GM18502 (cell line): ENCODE data around the gene ZNRF4.

Experiments used
- ATAC-seq: cut with Tn5 transposase; IDR thresholded peaks from one replicate; pipeline ENCODE4 v1.9.1; 2021; ENCODE audit warnings: mild to moderate bottlenecking; ENCODE audit not compliant: unreplicated experiment, poor library complexity

The ZNRF4 gene

GRCh38 chr19:5440299-5440698 is 14.9 kb upstream of the ZNRF4 start:
- ATAC-seq: no peak

DNA sequence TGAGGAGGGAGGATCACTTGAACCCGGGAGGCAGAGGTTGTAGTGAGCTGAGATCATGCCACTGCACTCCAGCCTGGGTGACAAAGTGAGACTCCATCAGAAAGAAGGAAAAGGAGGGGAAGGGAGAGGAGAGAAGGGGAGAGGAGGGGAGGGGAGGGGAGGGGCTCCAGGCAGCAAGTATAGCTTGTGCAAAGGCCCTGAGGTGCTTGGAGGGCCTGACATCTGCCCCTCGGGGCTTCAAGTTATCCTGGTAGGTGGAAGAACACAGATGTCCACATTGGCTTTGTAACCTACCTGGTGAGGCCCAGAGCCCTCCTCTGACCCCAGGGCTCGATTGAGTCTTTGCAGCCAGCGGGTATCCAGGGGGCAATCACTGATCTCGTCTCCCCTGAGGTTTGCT is 11.5 kb upstream of the ZNRF4 start:
- no peak for ATAC-seq

- no peak for ATAC-seq
Measured at GRCh38 chr19:5444431-5444830, 10.8 kb upstream of the ZNRF4 start.

- no peak for ATAC-seq
Measured at GRCh38 chr19:5445071-5445470, 10.1 kb upstream of the ZNRF4 start.

DNA sequence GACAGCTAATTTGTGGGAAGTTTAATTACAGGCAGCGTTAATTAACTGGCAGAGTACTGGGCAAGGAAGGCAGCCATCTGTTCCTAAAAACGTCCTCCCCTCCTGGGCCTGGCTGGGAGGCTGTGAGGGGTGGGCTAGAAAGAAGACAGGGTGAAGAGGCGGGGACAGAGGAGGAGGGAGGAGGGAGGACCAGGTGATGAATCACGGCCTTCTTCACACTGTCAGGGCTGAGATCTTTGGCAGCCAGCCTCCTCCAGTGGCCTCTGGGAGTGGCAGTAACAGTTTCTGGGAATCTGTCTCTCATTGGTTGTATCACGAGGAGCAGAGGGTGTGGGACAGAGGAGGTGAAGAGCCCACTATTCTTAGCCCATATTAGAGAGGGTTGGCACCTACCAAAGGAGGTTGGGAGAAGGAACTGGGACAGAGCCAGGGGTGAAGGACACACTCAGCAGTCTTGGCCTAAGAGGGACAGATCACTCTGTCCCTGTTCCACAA is 9.6 kb upstream of the ZNRF4 start:
- ATAC-seq: no peak

DNA sequence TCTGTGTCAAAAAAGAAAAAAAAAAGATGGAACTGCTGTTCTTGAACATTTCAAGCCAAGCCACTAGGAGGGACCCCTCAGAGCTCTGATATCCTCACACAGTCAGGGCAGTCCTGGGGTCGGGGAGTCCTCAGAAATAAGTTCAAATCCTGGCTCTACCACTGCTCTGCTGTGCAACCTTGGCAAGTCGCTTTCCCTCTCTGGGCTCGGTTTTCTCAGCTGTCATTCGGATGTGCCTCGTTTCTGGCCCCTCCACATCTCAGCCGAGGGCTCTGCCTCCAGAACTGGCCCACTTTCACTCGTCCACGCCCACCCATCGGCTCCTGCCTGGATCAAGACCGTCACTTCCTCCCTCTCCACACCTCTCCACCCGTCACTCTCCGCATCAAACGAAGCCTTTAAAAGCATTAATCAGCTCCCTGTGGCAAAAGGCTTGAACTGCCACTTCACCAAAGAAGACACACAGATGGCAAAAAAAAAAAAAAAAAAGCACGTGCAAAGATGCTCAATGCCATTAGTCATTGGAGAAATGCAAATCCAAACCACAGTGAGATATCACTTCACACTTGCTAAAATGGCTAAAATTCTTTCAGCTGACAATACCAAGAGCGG is 7.4 kb upstream of the ZNRF4 start:
- ATAC-seq: no peak

DNA sequence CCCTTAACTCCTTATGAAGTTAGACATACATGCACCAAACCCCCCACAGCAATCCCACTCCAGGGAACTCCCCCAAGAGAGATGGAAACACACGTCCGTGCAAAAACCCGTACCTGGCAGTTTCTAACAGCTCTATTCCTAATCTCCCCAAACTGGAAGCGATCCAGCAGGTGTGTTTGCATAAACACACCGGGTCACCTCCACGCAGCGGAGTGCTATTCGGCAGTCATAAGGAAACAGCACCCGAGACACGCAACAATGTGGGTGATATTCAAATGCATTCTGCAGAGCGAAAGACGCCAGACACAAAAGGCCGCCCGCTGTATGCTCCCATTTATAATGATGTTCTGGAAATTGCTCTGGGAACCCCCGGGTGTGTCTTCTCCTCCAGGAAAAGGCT is 6.8 kb upstream of the ZNRF4 start:
- ATAC-seq: no peak

- ATAC-seq: no peak
Measured at GRCh38 chr19:5450482-5451126, 4.6 kb upstream of the ZNRF4 start.

GRCh38 chr19:5451494-5451893 is 3.7 kb upstream of the ZNRF4 start:
- ATAC-seq: no peak

GRCh38 chr19:5452594-5453565 is 2.3 kb upstream of the ZNRF4 start:
- no peak for ATAC-seq

DNA sequence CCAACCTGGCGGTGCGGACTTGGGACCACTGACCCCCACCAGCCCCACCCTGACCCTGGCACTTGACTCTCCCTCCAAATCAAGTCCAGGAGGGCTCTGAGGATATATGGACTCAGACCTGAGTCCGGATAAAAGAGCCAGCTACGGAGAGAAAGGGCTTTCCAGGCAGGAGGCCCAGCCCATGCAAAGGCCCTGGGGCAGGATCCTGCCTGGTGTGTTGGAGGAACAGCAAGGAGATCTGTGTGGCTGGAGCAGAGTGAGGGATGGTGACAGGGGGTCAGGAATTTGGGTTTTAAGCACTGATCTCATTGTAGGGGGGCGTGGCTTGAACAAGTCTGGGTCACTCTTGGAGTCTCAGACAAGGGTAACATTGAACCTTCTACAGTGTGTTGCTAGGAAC is 474 bp upstream of the ZNRF4 start:
- ATAC-seq: no peak

DNA sequence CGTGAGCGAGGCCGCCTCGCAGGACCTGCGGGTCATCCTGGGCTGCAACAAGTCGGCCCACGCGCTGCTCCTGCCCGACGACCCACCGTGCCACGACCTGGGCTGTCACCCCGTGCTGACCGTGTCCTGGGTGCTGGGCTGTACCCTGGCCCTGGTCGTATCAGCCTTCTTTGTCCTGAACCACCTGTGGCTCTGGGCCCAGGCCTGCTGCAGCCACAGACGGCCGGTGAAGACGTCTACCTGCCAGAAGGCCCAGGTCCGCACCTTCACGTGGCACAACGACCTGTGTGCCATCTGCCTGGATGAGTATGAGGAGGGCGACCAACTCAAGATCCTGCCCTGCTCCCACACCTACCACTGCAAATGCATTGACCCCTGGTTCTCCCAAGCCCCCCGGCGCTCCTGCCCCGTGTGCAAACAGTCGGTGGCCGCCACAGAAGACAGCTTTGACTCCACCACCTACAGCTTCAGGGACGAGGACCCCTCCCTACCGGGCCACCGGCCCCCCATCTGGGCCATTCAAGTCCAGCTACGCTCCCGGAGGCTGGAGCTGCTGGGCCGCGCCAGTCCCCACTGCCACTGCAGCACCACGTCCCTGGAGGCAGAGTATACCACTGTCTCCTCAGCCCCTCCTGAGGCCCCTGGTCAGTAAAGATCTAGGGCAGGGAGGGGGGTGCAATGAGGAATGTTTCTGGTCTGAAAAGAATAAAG is 1.1 kb downstream of the ZNRF4 start:
- ATAC-seq: no peak

DNA sequence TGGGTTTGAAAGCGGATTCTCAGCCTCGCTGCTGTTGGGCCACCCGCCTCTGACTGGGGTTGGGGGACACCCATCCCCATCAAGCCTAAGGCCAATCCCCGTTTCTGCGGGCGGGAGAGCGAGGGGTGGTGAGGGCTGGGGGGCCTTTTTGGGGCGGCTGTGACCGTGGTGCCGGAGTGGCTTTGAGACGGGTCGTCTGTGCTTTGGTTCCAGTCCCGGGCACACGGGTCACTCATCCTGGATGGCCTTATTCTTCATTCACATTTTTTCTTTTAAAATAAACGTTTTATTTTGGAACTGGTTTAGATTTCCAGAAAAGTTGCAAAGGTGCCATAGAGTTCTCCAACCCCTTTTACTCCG is 1.6 kb downstream of the ZNRF4 start:
- ATAC-seq: no peak

DNA sequence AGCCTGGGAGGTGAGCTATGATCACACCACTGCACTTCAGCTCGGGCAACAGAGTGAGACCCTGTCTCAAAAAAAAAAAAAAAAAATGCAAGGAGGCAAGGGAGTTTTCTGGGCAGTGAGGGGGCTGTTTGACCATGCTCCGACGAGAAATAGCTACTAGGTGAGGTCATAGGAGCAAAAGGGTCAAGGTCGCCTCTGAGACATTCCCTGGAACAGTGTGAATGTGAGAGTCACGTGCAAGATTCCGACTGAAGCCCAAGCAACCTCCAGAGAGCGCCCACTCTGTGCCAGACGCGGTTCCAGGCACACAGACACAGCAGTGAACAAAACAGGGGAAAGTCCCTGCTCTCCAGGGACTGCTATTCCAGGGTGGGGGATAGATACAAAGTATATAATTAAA is 2.5 kb downstream of the ZNRF4 start:
- ATAC-seq: no peak

DNA sequence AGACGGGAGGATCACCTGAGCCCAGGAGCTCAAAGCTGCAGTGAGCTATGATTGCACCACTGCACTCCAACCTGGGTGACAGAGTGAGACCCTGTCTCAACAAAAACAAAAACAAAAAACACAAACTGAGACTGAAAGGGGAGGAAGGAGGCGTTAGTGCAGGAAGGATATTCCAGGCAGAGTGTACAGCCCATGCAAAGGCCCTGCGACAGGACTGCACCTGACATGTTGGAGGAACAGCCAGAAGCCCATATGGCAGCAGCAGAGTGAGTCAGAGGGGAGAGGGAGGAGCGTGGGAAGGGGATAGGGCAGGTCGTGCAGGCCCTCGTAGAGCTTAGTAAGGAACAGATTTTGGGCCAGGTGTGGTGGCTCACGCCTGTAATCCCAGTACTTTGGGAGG is 3.2 kb downstream of the ZNRF4 start:
- ATAC-seq: no peak

DNA sequence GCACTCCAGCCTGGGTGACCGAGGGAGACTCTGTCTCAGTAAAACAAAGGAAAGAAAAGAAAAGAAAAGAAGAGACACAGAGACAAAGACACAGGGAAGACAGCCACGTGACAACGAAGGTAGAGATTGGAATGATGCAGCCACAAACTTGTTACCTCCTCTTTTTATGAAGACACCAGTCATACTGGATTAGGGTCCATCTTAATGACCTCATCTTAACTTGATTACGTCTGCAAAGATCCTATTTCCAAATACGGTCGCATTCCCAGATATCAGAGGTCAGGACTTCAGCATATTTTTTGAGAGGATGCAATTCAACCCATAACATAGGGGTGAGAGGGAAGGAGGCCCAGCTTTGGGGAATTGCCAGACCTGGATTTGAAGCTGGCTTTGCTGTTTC is 4.1 kb downstream of the ZNRF4 start:
- no peak for ATAC-seq

DNA sequence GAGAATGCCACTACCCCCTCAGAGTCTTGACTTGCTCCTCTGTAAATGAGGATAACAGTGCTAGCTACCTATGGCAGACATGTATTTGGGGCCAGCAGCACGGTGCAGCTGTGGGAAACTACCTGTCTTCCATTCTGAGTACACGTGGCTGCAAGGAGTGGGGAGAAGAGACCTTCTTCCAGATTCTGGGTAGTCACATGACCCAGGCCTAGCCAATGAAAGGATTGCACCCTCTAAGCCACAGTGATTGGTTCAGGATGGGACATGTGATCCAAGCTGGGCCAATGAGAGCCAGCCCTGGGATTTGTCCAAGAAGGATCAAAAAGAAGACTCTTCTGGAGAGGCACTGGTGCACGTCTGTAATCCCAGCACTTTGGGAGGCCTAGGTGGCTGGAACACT is 5.5 kb downstream of the ZNRF4 start:
- ATAC-seq: no peak

DNA sequence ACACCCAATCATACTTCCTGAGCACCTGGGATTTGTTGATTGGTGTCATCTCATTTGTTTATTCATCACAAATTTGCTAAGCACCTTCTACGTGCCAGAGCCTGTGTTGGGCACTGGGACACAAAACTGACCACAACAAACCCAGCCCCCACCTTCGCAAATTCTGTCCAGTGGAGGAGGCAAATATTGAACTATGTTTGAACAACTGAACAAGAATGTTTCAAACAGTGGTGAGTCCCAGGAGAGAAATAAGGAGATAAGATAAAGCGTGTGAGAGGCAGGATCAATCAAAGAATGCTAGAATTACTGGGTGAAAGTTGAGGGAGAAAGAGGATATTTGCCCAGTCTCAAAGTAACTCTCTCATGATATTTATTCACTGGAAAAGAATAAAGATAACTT is 8.7 kb downstream of the ZNRF4 start:
- no peak for ATAC-seq

DNA sequence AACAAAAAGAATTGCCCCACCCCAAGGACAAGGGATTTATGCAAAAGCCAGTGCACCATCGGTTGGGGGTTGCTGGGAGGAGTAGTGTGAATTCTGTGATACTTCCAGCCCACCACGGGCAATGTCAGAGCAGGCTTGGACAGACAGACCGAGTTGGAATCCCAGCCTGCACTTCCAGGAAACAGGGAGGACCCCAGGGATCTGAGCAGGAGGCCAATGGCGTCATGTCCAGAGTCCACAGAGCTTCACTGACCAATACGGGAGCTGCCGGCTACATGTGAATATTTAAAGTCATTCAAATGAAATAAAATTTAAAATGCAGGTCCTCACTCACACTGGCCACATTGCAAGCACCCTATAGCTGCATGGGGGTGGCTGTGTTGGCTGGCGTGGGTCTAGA is 10.9 kb downstream of the ZNRF4 start:
- ATAC-seq: no peak

DNA sequence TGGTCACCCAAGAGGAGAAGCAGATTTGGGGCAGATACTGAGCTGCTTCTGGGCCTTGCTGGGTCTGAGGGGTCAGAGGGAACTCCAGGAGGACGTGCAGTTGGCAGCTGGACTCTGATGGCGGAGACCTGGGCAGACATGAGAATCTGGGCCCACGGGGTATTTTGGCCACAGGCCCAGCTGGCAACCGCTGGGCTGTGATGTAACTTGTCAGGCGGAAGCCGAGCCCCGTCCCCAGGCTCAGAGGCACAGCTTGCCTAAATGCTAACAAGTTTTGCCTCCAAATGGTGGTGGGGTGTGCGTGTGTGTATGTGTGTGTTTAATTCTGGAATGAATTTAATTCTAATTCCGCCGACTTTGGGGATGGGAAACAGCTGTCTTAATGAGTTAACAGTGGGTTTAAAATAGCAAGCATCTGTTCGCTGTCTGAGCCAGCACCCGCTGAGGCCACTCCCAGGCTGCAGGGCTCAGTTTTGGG is 11.6 kb downstream of the ZNRF4 start:
- no peak for ATAC-seq

- no peak for ATAC-seq
Measured at GRCh38 chr19:5470264-5470671, 15.1 kb downstream of the ZNRF4 start.
